ENCODE data around the gene GSG1L.

GSG1L gene

DNA sequence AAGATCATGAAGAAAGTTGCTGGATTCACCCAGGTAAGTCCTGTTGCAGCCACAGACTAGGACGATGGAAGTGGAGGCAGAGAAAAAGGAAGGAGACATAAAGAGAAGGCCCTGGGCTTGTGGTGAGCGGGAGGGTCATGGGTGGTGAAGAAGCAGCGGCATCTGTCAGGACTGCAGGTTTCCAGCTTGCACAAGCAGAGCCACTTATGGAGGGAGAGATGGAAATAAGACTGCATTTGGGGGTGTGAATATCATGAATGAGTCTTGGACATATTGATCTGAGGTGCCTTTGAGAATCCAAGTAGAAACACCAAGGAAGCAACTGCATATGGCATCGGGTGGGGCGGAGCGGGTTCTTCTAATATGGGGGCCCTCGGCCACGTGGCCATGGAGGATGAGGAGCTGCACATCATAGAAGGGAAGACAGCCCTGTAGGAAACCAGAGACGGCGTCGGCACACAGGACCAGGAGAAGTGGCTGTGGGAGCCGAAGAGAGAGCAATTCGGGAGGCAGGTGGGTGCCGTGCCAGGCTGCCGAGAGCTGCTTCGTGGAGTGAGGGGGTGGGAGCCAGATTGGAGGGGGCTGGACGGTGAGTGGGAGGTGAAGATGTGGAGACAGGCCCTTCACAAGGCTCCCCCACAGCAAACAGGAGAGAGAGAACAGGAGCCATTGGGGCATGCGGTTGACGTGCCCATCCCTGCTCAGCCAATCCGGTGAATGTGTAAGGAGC, 243.5 kb downstream of the GSG1L start:
- TF ChIP-seq, protein P1, sequence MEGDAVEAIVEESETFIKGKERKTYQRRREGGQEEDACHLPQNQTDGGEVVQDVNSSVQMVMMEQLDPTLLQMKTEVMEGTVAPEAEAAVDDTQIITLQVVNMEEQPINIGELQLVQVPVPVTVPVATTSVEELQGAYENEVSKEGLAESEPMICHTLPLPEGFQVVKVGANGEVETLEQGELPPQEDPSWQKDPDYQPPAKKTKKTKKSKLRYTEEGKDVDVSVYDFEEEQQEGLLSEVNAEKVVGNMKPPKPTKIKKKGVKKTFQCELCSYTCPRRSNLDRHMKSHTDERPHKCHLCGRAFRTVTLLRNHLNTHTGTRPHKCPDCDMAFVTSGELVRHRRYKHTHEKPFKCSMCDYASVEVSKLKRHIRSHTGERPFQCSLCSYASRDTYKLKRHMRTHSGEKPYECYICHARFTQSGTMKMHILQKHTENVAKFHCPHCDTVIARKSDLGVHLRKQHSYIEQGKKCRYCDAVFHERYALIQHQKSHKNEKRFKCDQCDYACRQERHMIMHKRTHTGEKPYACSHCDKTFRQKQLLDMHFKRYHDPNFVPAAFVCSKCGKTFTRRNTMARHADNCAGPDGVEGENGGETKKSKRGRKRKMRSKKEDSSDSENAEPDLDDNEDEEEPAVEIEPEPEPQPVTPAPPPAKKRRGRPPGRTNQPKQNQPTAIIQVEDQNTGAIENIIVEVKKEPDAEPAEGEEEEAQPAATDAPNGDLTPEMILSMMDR (IDR thresholded peaks at IDR 0.05; ENCODE audit: insufficient read depth, low read length), result no peak
- TF ChIP-seq REST (IDR thresholded peaks at IDR 0.05; ENCODE audit: insufficient replicate concordance, low read depth), result no peak
- no peak for TF ChIP-seq GABPA (IDR thresholded peaks at IDR 0.05; ENCODE audit: low read depth)
- no peak for TF ChIP-seq POLR2AphosphoS5 (IDR thresholded peaks at IDR 0.05; ENCODE audit: low read depth)
- no peak for TF ChIP-seq SPI1 (IDR thresholded peaks at IDR 0.05; ENCODE audit: borderline replicate concordance, low read depth)
- Histone ChIP-seq H3K4me3 (replicated peaks; ENCODE audit: insufficient read depth, low read length) (no peak overlapping the region), H3K27me3 (ENCODE audit: insufficient read depth, poor library complexity, severe bottlenecking) (no peaks in the 10 kb centered on the region), H3K27ac (replicated peaks) (no peak overlapping the region)
- DNase-seq (ENCODE audit: low read depth in 1 of 2, low spot score in 1 of 2), result no peak

DNA sequence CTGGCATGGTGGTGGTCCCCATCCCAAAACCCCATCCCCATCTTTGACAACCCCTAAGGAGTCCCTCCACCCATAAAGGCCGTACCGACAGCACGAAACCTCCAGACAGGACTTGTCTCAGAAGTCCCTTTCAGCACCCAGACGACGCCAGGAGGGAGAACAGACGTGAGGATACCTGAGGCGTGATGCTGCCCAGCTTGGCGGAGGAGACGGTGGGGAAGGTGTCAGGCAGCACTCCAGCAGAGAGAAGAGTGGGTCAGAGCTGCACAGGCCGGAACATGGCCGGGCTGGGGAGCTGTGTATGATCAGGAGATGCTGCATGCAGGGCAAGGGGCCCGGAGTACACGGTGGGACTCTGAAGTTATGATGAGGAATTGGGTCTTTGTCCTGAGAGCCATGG, 244.2 kb downstream of the GSG1L start:
- no peak overlapping the region for H3K27ac ChIP-seq (replicated peaks)
- no peaks in the 10 kb centered on the region for H3K27me3 ChIP-seq (ENCODE audit: insufficient read depth, poor library complexity, severe bottlenecking)
- no peak for DNase-seq (ENCODE audit: low read depth in 1 of 2, low spot score in 1 of 2)
- H3K4me3 ChIP-seq (replicated peaks; ENCODE audit: insufficient read depth, low read length), result no peak overlapping the region
- TF ChIP-seq SPI1 (IDR thresholded peaks at IDR 0.05; ENCODE audit: borderline replicate concordance, low read depth), result no peak
- no peak for TF ChIP-seq POLR2AphosphoS5 (IDR thresholded peaks at IDR 0.05; ENCODE audit: low read depth)
- TF ChIP-seq REST (IDR thresholded peaks at IDR 0.05; ENCODE audit: insufficient replicate concordance, low read depth), result no peak
- TF ChIP-seq, protein P1 (IDR thresholded peaks at IDR 0.05; ENCODE audit: insufficient read depth, low read length), result no peak
- no peak for TF ChIP-seq GABPA (IDR thresholded peaks at IDR 0.05; ENCODE audit: low read depth)

- no peak overlapping the region for H3K4me3 ChIP-seq (replicated peaks; ENCODE audit: insufficient read depth, low read length)
- no peak overlapping the region for H3K27ac ChIP-seq (replicated peaks)
- no peak for DNase-seq (ENCODE audit: low read depth in 1 of 2, low spot score in 1 of 2)
- TF ChIP-seq POLR2AphosphoS5 (IDR thresholded peaks at IDR 0.05; ENCODE audit: low read depth) (no peak), REST (IDR thresholded peaks at IDR 0.05; ENCODE audit: insufficient replicate concordance, low read depth) (no peak), SPI1 (IDR thresholded peaks at IDR 0.05; ENCODE audit: borderline replicate concordance, low read depth) (no peak), GABPA (IDR thresholded peaks at IDR 0.05; ENCODE audit: low read depth) (no peak)
- TF ChIP-seq, protein P1 (IDR thresholded peaks at IDR 0.05; ENCODE audit: insufficient read depth, low read length), result no peak
- H3K27me3 ChIP-seq (ENCODE audit: insufficient read depth, poor library complexity, severe bottlenecking), result no peaks in the 10 kb centered on the region
These were observed 245.3 kb downstream of the GSG1L start for GRCh38 chr16:27818246-27818645.

Measured in HL-60 (cell line).